ENCODE measurements around the gene PDE4A. TPM values are rescaled to one million over a fixed set of nuclear protein-coding genes. Genes with fewer than 3 reads are reported as not detected.

The PDE4A gene
- total and polyA plus RNA-seq, 2 donors (not counting 3 experiments of a cell fraction or from before 2014, with no cell fraction given): 3.8 to 10.0 TPM

GRCh38 chr19:10517361-10517759, 97.0 kb downstream of the PDE4A start, which contains the start of gene S1PR5:
Gene S1PR5 (minus strand): TSS chr19:10517447. CDS start chr19:10515011, 2,436 bp downstream.
- intact Hi-C loops (cut with micrococcal nuclease): no loop called here
- FAIRE-seq (no peak), DNase-seq (ENCODE audit: low read depth, low spot score) (no peak)
- H3K4me1 ChIP-seq (ENCODE audit: control insufficient read depth, extremely low read depth, insufficient read depth, low read length): peaks cover 2% of the 10 kb centered on the region
- no peak for TF ChIP-seq MYC (IDR thresholded peaks at IDR 0.05; ENCODE audit: low read depth, low read length)
- TF ChIP-seq POLR2AphosphoS5 (IDR thresholded peaks at IDR 0.05; ENCODE audit: insufficient read depth, low read depth, low read length): no peak
- TF ChIP-seq POLR2A (IDR thresholded peaks at IDR 0.05; ENCODE audit: low read depth, low read length): no peak
- no peak for TF ChIP-seq MAX (IDR thresholded peaks at IDR 0.05; ENCODE audit: insufficient read depth, insufficient read length)
- TF ChIP-seq EZH2 (IDR thresholded peaks at IDR 0.05; ENCODE audit: borderline replicate concordance, low read depth, low read length, severe bottlenecking): no peak
- TF ChIP-seq CTCF (IDR thresholded peaks at IDR 0.05; ENCODE audit: extremely low read depth in 1 of 2, insufficient read depth in 1 of 2, low read depth in 1 of 2, low read length in 2 of 2): no peak
- TF ChIP-seq FOS (IDR thresholded peaks at IDR 0.05; ENCODE audit: borderline replicate concordance, insufficient read depth, low read length): no peak
- TF ChIP-seq JUN (IDR thresholded peaks at IDR 0.05; ENCODE audit: borderline replicate concordance, insufficient read depth, insufficient read length, low read depth): no peak
- no peak for TF ChIP-seq GATA2 (IDR thresholded peaks at IDR 0.05; ENCODE audit: insufficient read depth, insufficient read length, low read depth, low read length)
- H3K4me3 ChIP-seq (replicated peaks in 1 of 3; ENCODE audit: insufficient read depth in 1 of 3, low read depth in 1 of 3, low read length in 3 of 3): no peak within 1 kb of the TSS
- H3K9me3 ChIP-seq (replicated peaks; ENCODE audit: control insufficient read depth, insufficient read depth, low read length): no peaks in the 10 kb centered on the region
- dilution Hi-C loops (cut with MboI; ENCODE audit: extremely low pct_ligation_motif_present, low sequenced_read_pairs): no loop called here
- no peaks in the 10 kb centered on the region for H3K9me1 ChIP-seq (replicated peaks; ENCODE audit: control insufficient read depth, extremely low read depth, insufficient read depth, low read length)
- ChIA-PET POLR2A (no interaction called here), CTCF (interaction anchor here (0.9 to 2.2 kb wide), 7 partner anchors 9 to 354 kb away, joined by 3 to 12 read pairs (median 4); no protein-coding TSS in a partner anchor)
- no peaks in the 10 kb centered on the region for H4K20me1 ChIP-seq (replicated peaks; ENCODE audit: control insufficient read depth, extremely low read depth, insufficient read depth, low read length)
- no peak within 1 kb of the TSS for H3K9ac ChIP-seq (replicated peaks; ENCODE audit: extremely low read depth, insufficient read depth, low read length)
- peak within 1 kb of the TSS; percentile 4 for H2AFZ ChIP-seq (ENCODE audit: low read depth, low read length)
- no peak within 1 kb of the TSS for H3K27ac ChIP-seq (ENCODE audit: insufficient read depth, low read depth, low read length)
- H3K27me3 ChIP-seq (ENCODE audit: control insufficient read depth in 2 of 2, insufficient read depth in 2 of 2, low read length in 2 of 2): peaks cover 51 to 69% of the 10 kb centered on the region in 2 experiments
- H3K79me2 ChIP-seq (ENCODE audit: control insufficient read depth, insufficient read depth, low read length): no peaks in the 10 kb centered on the region
- H3K36me3 ChIP-seq (ENCODE audit: control insufficient read depth in 2 of 2, extremely low read depth in 1 of 2, insufficient read depth in 2 of 2, low read length in 2 of 2): no peaks in the 10 kb centered on the region
- BruUV-seq (replicated peaks): no TSS peak
- peak within 1 kb of the TSS; percentile 8 for H3K4me2 ChIP-seq (ENCODE audit: insufficient read depth, low read length)

Measured in endothelial cell of umbilical vein (primary cell).